Fibroblast of the conjunctiva (primary cell): ENCODE results near the gene ANKRD65.
"Not testable (repeated sequence)": the region's sequence is repeated elsewhere in the genome, so short reads cannot be mapped to it uniquely, and the experiment has no call there.

Source experiments
- DNase-seq: peaks from one replicate; pipeline ENCODE4 v3.0.0-alpha.2; 2010; ENCODE audit warnings: low read depth

ANKRD65 gene

DNA sequence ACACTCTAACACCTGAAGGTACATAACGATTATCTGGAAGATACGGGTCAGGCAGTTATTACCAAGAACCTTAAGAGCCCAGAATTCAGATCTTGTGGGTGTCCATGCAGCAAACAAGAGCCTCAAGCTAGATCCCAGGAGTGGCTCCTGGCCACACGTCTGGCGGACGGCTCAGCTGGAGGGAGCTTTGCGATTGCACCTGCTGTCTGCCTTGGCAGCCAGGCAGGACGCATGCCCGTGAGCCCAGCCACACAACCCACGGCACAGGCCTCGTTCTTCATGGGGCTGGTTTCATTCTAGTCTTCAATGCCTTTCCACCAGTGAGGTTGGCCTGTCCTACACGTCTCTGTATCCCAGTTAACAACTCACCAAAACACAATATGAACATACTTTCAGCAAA, 27.6 kb downstream of the ANKRD65 start:
- DNase-seq: no peak

DNA sequence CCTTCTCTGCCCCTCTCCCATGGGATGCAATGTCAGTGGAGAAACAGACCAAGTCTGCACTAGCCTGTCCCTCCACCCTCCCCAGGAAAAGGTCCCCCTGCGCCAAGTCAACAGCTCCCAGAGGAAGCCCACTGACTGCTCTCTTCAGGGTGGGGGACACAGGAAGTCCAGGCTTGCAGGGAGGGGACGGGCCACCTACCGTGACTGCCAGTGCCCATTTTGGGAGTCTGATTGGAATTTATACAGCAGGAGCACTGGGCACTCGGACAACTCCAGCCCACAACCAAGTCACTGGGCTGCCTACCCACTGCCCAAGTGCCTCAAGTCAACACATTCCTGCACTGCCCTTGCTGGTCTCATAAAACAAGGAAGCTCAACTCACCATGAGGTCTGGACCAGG, 28.1 kb downstream of the ANKRD65 start:
- DNase-seq: no peak

DNA sequence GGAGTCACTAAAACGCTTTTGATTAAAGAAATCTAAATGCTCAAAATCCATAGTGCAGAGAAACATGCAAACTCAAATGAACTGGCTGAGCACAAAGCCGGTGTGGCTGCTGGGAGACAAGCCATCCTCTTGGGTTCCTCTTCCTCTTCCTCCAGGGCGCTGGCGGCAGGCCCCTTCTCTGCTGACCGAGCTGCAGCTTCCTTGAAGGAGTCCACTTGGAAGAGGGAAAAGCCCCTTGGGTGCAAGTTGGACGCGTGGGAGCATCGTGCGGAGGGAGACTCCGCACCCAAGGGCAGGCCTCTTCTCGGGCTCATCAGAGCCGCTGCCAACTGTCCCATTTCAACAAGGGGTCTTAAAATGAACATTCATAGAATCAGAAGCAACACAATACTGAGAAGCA, 29.9 kb downstream of the ANKRD65 start:
- no peak for DNase-seq

DNA sequence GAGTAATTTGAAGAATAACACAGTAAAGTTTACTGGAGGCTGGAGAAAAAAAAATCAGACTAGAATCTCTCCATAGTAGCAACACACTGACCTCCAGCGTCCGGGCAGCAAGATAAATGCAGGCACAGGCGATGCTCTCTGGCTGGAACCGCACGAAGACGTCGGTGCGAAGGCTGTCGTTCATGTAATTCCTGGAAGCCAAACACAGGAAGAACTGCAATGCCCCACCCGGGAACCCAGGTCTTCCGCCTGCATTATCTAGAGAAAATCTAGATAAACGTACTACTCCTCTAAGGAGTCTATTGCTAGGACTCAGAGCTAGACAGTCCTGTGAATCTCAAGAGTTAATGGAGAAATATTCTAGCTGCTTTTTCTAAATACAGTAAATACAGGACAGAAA, 30.4 kb downstream of the ANKRD65 start:
- DNase-seq: no peak

DNA sequence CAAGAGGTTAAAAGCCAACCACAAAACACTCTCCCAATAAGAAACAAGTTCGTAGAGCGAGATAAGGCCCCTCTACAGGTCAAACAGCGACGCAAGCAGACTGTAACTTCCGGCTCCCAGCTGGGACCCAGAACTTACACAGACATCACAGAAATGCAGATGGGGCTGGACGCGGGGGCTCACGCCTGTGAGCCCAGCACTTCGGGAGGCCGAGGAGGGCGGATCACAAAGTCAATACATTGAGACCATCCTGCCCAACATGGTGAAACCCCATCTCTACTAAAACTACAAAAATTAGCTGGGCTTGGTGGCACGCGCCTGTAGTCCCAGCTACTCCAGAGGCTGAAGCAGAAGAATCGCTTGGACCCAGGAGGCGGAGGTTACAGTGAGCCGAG, 33.0 kb downstream of the ANKRD65 start:
- no peak for DNase-seq

DNA sequence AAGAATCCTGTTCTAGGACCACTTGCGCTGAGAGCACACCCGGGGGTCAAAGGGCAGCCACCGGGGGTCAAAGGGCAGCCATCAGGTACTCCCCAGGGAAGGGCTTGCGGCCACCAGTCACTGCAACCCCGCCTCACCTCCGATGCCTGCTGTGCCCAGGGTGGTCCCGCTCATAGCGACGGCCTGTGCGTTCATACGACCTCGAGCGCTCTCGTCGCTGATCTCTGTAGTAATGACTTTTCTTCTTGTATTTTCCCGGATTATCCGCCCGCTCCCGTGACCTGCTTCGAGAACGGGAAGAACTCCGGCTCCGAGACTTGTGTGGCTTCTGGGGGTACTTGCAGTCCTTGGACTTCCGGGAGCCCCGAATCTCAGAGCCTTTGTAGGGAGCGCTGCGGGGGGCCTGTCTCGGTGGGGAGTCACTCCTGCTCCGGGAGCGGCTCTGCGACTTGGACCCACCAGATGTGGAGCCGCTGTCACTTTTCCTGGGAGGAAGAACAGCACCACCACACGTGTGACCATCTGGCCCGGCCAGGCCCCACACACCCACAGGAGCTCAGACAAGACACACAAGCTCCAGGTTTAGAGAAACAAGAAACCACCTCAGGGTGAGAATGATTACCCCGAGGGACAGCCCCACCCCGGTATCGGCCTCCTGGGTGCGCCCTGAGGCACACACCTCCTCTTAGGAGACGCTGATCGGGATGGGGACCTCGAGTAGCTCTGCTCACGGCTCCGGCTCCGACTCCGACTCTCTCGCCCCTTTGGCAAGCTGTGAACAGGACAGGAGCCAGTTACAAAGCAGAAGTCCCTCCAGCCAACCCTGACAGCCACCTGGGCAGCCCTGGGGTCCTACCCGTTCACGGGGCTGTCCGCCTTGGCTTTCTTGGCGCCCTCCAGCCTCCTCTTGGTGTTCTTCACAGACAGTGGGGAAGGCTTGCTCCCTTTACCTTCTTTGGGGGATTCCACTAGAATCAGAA, 33.7 kb downstream of the ANKRD65 start:
- DNase-seq: no peak

DNA sequence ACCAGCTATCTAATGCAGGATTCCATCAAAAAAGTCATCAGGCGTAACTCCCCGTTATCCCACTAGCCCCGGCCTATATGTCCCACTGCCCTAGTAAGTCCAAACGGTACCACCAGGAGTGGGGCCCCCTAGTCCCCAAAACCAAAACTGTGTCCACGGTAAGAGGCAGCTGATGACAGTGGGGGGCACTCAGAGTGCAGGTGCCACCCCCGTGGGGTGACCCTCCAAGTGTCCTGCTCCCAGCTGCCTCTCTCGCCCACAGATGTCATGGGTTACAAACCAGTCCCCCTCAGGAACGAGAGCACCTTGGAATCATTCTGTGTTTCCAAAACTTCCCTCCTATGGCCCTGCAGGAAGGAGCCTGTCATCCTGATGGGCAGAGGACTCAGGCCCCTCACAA, 35.1 kb downstream of the ANKRD65 start:
- DNase-seq: no peak

DNA sequence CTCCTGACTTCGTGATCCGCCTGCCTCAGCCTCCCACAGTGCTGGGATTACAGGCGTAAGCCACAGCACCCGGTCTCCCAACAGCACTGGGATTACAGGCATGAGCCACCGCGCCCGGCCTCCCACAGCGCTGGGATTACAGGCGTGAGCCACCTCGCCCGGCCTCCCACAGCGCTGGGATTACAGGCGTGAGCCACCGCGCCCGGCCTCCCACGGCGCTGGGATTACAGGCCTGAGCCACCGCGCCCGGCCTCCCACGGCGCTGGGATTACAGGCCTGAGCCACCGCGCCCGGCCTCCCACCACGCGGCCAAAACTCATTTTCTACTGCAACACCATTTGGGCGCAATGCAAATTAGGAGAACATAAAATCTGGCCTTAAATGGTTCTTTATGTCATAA, 35.7 kb downstream of the ANKRD65 start:
- not testable (repeated sequence) for DNase-seq

DNA sequence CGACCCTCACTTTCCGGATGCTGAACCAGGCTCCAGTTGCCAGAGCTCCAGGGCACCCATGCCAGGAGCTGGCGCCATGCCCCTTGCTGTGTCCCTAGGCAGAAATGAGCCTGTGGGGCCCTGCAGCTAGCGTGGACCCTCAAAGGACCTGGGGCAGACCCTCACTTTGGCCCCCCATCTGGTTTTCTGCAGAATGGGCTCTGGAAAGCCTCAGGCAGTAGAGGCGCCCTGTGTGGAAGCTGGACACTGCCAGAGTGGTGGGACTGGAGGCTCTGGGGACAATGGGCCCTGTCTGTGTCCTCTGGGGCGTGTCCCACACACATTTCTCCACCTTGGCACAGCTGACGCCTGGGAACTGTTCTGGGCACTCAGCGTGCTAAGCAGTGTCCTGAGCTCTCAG, 39.8 kb downstream of the ANKRD65 start:
- no peak for DNase-seq

DNA sequence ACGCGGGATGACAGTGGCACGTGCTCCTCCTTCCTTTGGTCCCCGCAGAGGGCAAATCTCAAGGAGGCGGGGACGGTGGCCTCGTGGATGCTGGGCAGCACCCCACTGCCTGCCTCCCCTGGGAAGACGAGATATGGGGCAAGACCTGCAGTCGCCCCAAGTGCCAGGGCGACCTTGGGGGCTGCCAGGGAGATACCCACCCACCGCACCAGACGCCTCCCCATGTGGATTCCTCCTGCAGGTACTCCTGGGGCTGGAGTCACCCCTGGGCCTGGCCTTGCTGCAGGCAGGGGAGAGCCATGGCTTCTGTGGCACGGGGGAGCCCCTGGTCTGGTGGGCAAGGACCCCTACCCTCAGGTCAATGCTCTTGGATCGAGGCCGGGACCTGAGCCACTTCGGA, 40.2 kb downstream of the ANKRD65 start:
- no peak for DNase-seq

DNA sequence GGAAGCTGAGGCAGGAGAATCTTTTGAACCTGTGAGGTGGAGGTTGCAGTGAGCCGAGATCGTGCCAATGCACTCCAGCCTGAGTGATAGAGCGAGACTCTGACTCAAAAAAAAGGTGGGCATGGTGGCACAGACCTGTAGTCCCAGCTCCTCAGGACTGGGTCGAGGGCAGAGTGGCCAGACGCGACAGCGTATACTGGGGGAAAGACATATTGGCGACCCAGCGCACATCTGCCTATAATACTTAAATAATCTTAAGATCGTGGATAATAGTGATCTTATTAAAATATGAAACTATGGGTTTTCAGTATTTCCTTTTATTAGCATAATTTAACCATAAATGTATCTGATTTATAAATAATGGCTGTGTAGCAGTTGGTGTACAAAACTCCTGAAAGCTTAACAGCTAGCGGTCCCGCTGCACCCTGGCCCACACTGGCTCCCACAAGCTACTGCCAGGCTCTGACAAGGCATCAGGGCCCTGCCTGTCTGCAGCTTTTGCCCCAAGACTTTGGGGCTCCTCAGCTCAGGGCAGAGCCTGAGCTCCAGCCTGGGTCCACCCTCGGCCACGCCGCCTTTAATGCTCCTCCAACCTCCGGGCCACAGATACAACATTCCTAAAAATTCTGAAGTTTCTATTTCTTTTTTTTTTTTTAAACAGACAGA, 43.4 kb downstream of the ANKRD65 start:
- no peak for DNase-seq

DNA sequence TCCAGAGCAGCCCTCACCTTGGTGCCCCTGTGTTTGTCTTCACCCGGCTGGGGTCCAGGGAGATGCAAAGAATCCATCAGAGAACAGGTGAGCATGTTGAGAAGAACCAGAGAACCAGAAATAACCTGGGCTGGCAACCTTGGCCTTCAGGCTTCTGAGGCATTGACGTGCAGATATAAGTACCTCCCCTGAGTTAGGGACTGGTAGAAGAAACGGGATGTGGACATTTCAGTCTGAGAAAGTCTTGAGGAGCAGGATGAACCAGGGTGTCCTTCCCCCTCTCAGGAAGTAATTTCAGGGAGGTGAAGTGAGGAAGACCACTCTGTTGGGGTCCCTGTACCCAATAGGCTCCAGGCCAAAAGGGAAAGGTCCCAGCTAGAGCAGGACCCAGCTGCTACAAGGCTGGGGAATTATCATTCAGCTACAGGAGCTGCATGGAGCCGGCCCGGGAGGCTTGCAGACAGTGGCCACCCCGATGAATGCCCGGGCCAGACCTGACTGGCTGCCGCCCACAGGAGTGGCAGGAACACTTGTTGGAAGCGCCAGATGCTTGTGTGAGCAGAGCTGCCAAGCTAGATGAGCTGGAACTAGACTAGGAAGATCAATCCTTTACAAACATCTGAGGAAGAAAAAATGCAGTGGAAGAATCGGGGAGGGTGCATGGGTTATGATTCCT, 44.4 kb downstream of the ANKRD65 start:
- no peak for DNase-seq

DNA sequence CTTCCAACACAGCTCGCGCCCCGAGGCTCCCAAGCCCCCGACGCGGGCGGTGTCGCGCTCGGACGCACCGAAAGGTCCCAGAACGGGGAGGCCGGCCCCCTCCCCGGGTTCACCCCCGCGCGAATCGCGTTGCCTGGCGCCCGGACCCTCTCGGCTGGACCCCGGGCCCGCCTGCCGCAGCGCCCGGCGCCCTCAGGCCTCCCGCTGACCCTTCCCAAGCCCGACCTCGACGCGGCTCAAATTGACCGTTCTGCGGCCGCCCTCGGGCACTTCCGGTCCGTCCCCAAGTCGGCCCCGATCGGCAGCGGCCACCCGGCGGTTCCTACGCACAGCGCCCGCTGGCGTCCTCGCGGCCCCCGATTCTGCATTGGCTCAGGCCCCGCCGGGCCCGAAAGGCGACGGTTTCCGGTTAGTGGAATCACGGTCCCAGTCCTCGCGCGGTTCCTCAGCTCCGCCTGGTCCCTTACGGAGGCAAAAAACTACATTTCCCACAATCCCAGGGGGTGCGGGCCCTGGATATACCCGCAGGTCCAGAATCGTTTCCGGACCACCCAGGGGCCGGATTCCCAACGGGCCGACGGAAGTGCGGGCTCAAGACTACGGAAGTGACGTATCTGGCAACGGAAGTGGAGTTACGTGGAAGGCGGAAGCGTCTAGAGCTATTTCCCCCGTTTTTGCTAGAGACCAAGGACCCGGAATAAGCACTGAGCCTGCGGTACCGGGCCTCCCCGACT, 46.0 kb downstream of the ANKRD65 start, which contains the start of gene AURKAIP1:
Gene AURKAIP1 (minus strand): TSS at position 279 of the 734 bp plus-strand sequence. CDS start 451 bp downstream, outside the sequence.
- peak; percentile 99 for DNase-seq

DNA sequence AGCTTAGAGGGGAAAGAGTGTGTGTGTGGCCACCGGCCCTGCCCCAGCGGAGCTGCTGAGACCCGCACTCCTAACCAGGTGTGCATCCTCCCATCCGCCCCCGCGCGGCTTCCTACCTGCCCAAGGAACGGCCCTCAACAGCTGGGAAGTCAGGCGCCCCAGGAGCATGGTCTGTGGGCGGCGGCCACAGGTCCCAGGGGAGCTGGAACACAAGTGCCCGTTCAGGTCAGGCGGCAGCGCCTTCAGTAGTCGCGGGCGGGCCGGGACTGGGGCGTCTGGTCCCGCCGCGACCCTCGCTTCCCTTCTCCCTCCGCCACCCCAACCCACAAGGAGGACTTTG, 46.5 kb downstream of the ANKRD65 start:
- DNase-seq: no peak

DNA sequence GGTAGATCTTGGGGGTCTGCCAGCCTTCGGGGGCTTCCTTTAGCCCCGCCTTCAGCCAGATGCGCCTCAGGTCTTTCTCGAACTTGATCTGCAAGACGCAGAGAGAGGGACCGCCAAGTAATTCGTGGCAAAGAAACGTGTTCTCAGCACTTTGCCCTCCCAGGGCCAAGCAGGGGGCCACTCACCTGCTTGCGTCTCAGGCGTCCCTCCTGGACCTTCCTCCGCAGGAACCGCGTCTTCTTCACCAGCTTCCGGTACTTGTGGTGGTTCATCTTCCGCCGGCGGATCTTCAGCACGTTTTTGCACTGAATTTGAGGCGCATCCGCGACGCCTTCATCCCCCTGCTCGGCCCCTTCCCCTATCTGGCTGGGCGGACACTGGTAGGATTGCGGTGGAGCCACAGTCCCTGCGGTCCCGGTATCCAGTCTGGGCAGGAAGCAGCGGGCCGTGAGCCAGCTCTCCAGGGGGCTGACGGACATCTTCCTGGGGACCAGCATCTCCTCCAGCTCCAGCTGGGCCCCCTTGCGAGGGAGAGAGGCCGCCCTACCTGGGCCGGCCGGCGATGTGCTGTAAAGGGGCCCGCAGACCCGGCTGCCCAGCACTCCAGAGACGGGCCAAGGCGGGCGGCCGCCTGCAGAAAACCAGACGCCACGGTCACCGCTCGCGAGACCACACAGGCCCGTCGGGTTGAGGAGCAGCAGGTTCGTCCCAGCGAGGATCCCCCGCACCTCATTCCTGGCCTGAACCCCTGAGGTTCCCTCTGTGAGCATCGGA, 47.1 kb downstream of the ANKRD65 start:
- no peak for DNase-seq

DNA sequence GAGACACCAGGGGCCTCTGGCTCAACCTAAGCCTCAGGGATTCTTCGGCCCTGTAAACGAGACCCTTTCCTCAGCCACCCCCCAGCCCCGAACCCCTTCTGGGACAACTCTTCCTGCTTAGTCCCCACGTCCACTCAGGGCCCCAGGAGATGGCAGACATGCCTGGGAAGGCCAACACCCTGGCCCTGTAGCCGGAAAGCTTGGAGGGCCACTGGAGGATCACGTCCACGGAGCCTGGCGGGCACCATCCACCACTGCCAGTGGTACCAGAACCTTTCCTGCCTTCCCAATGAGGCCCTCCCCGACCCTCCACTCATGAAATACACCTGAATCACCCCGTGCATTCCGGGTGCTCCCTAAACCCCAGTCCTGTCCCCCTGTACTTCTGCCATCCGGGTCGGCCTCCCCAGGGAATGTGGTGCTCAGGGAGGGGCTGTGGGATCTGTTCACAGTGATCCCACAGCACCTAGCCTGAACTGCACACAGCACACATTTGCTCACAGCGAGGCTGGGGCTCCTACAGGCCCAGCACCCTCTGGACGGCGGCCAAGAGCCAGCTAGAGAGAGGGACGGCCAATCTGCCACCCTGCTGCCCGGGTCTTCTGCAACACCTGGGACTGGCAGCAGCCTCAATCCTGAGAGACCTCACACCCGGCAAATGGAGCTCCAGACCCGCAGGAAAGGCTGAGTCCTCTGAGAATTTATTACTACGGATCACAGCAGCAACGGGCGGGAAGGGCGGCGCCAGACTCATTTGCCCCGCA, 47.8 kb downstream of the ANKRD65 start:
- no peak for DNase-seq

DNA sequence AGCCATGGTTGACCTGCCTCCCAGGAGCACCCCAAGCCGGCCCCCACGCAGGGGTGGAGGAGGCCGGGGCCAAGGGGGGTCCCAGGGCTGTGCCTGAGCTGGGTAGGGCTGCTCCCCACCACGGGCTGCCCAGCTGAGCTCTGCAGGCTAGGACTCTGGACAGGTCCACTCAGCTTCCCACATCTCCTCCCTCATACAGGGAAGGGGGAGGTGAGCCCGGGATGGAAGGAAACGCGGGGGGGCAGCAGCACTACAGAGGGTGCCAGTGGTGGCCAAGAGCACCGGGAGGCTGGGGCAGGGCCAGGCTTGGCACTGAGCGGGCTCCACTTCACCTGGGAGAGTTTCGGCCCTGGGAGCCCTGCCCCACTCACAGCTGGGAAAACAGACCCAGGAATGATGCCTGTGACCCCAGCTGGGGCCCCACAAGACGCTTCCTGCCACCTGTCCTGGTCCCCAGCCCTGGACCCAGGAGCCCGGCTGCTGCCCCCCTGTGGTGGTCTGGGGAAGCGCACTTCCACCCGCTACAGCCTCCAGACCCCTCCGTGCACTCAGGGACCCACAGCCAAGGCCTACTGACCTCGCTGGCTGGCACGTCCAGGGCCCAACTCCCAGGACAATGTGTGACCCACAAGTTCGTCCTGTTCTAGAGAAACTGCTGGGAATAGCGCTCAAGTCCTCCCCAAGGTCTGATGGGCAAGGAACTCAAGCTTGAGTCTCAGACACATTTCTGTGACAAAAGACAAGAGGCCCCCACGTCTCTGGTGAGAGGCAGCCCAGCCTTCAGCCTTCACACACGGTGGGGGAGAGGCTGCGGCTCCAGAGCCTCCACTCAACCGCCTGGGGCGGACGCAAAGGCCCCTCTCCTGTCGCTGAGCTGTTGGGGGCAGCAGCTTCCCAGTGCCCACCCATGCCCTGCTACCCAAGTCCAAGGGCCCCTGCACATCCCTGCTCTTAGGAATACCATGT, 49.0 kb downstream of the ANKRD65 start:
- no peak for DNase-seq

DNA sequence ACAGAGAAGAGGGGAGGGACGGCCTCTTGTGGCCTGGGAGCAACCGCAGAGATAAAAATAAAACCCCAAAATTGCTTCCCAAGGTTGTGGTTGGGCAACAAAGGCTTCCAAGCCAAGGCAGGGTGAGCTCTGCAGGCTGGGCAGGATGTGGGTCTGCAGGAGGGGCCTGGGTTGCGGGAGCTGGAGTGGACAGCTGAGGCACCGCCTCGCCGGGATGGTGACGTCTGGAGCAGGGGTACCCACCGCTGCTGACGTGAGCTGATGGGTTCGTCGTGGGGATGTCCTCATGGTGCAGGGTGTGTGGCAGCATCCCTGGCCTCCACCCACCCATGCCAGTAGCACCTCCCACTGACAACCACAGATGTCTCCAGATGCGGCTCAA, 49.7 kb downstream of the ANKRD65 start:
- no peak for DNase-seq

DNA sequence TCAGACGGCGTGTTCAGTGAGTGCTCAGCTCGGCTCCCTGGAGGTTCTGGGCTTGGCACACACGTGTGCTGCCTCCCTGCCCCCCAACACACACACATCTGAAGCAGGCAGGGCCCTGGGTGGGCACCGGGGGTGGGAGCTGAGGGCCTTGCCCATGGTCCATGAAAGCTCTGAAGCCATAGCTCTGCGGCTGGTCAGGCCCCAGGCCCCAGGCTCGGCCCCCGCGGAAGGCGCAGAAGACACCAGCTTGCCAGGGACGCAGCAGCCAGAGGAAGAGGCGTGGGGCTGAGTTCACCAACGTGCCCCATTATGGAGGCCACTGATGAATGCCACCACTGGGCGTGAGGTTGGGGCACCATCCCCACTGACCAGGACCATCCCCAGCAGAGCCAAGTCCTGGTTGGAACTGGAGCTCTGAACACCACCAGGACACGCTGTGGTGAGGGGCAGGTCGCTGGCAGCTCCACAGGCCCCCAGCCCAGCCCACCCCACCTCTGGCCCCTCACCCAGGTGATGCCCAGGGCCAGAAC, 50.2 kb downstream of the ANKRD65 start:
- DNase-seq: no peak
